Measurements from ENCODE around the gene SDR42E2.
"Not testable (repeated sequence)": the region's sequence is repeated elsewhere in the genome, so short reads cannot be mapped to it uniquely, and the experiment has no call there.

Gene SDR42E2

GRCh38 chr16:22214889-22215288 lies 52.6 kb downstream of the SDR42E2 start:
- DNase-seq, result no peak

- DNase-seq, result peak; percentile 33
These were observed 54.0 kb downstream of the SDR42E2 start for GRCh38 chr16:22216191-22216831.

- DNase-seq, result not testable (repeated sequence)
These were observed 54.5 kb downstream of the SDR42E2 start for GRCh38 chr16:22216832-22217225.

GRCh38 chr16:22217890-22218730 lies 55.8 kb downstream of the SDR42E2 start:
- DNase-seq, result no peak

- no peak for DNase-seq
These were observed 57.2 kb downstream of the SDR42E2 start for GRCh38 chr16:22219389-22220068.

GRCh38 chr16:22220069-22220440 lies 57.7 kb downstream of the SDR42E2 start:
- DNase-seq, result no peak

- no peak for DNase-seq
These were observed 58.4 kb downstream of the SDR42E2 start for GRCh38 chr16:22220714-22221113.

- no peak for DNase-seq
These were observed 59.7 kb downstream of the SDR42E2 start for GRCh38 chr16:22222006-22222405.

GRCh38 chr16:22222998-22223397 lies 60.7 kb downstream of the SDR42E2 start:
- no peak for DNase-seq

- DNase-seq, result no peak
These were observed 62.8 kb downstream of the SDR42E2 start for GRCh38 chr16:22225060-22225459.

GRCh38 chr16:22229889-22230288 lies 67.6 kb downstream of the SDR42E2 start:
- no peak for DNase-seq

- DNase-seq, result peak; percentile 14
These were observed 70.2 kb downstream of the SDR42E2 start for GRCh38 chr16:22232277-22233036.

GRCh38 chr16:22233037-22233372 lies 70.7 kb downstream of the SDR42E2 start:
- DNase-seq, result no peak

GRCh38 chr16:22235839-22236745 lies 73.8 kb downstream of the SDR42E2 start:
- DNase-seq, result no peak

- DNase-seq, result no peak
These were observed 77.0 kb downstream of the SDR42E2 start for GRCh38 chr16:22239131-22239805.

GRCh38 chr16:22240023-22240710 lies 77.9 kb downstream of the SDR42E2 start:
- no peak for DNase-seq

Data from NCI-H2171 treated with DMSO at 0.1 percent for 48 hours (cell line).